Activated naive CD8-positive, alpha-beta T cell treated with anti-CD3 and anti-CD28 coated beads for 36 hours (primary cell): ENCODE results near the gene KIF18B. TPM values are rescaled to one million over a fixed set of nuclear protein-coding genes. Genes with fewer than 3 reads are reported as not detected.

ENCODE experiments used
- DNase-seq: peaks from one replicate; pipeline ENCODE4 v3.0.0; 2021
- H3K27ac Mint-ChIP-seq: one replicate; pipeline ENCODE4 v1.8.0; 2022; ENCODE audit warnings: mild to moderate bottlenecking, moderate library complexity, mixed read lengths
- H3K27me3 Mint-ChIP-seq: one replicate; pipeline ENCODE4 v1.8.0; 2022; ENCODE audit warnings: mild to moderate bottlenecking, mixed read lengths
- H3K36me3 Mint-ChIP-seq: one replicate; pipeline ENCODE4 v1.8.0; 2021; ENCODE audit warnings: mild to moderate bottlenecking, mixed read lengths
- H3K4me1 Mint-ChIP-seq: one replicate; pipeline ENCODE4 v1.8.0; 2021; ENCODE audit warnings: mixed read lengths
- H3K4me3 Mint-ChIP-seq: one replicate; pipeline ENCODE4 v1.8.0; 2022; ENCODE audit warnings: mild to moderate bottlenecking, moderate library complexity, mixed read lengths
- H3K9me3 Mint-ChIP-seq: one replicate; pipeline ENCODE4 v1.8.0; 2022; ENCODE audit warnings: mixed read lengths
- total RNA-seq, 2 experiments: library from RNA; stranded (reverse); gene quantifications; one replicate each; pipeline ENCODE4 v1.2.3, GENCODE V29; 2021

Gene KIF18B
- total RNA-seq, 2 experiments from 2014 or later: 36.7 to 37.1 TPM

- H3K9me3 Mint-ChIP-seq: no peaks in the 10 kb centered on the region
- DNase-seq: peak; percentile 63
- peaks cover 20% of the 10 kb centered on the region for H3K27me3 Mint-ChIP-seq
- peaks cover 4% of the 10 kb centered on the region for H3K4me1 Mint-ChIP-seq
- H3K27ac Mint-ChIP-seq: no peak overlapping the region
- no peak overlapping the region for H3K4me3 Mint-ChIP-seq
- no peaks in the 10 kb centered on the region for H3K36me3 Mint-ChIP-seq
Observed at GRCh38 chr17:44919885-44920564, 27.5 kb downstream of the KIF18B start.

GRCh38 chr17:44919411-44919810 lies 28.2 kb downstream of the KIF18B start:
- Mint-ChIP-seq H3K27ac (no peak overlapping the region), H3K36me3 (no peaks in the 10 kb centered on the region), H3K9me3 (no peaks in the 10 kb centered on the region), H3K4me3 (no peak overlapping the region), H3K27me3 (peaks cover 25% of the 10 kb centered on the region), H3K4me1 (peaks cover 4% of the 10 kb centered on the region)
- no peak for DNase-seq

- Mint-ChIP-seq H3K27me3 (peaks cover 28% of the 10 kb centered on the region), H3K4me1 (peaks cover 4% of the 10 kb centered on the region), H3K4me3 (no peak overlapping the region), H3K9me3 (no peaks in the 10 kb centered on the region), H3K27ac (no peak overlapping the region), H3K36me3 (no peaks in the 10 kb centered on the region)
- DNase-seq: no peak
Observed at GRCh38 chr17:44918006-44918405, 29.6 kb downstream of the KIF18B start.

GRCh38 chr17:44917456-44917855 lies 30.1 kb downstream of the KIF18B start:
- H3K9me3 Mint-ChIP-seq: no peaks in the 10 kb centered on the region
- peaks cover 28% of the 10 kb centered on the region for H3K27me3 Mint-ChIP-seq
- H3K4me1 Mint-ChIP-seq: peaks cover 4% of the 10 kb centered on the region
- DNase-seq: no peak
- H3K27ac Mint-ChIP-seq: no peak overlapping the region
- no peaks in the 10 kb centered on the region for H3K36me3 Mint-ChIP-seq
- H3K4me3 Mint-ChIP-seq: no peak overlapping the region

GRCh38 chr17:44916781-44917241 lies 30.8 kb downstream of the KIF18B start:
- Mint-ChIP-seq H3K27me3 (peaks cover 32% of the 10 kb centered on the region), H3K27ac (no peak overlapping the region), H3K4me3 (no peak overlapping the region), H3K36me3 (no peaks in the 10 kb centered on the region), H3K4me1 (peaks cover 4% of the 10 kb centered on the region), H3K9me3 (no peaks in the 10 kb centered on the region)
- DNase-seq: no peak

- Mint-ChIP-seq H3K4me1 (peaks cover 5% of the 10 kb centered on the region), H3K4me3 (no peak overlapping the region), H3K36me3 (no peaks in the 10 kb centered on the region), H3K27ac (no peak overlapping the region), H3K9me3 (no peaks in the 10 kb centered on the region), H3K27me3 (peaks cover 33% of the 10 kb centered on the region)
- no peak for DNase-seq
Observed at GRCh38 chr17:44915862-44916780, 31.5 kb downstream of the KIF18B start.

- no peaks in the 10 kb centered on the region for H3K36me3 Mint-ChIP-seq
- no peaks in the 10 kb centered on the region for H3K9me3 Mint-ChIP-seq
- no peak for DNase-seq
- no peak within 1 kb of the TSS for H3K27ac Mint-ChIP-seq
- no peak within 1 kb of the TSS for H3K4me3 Mint-ChIP-seq
- H3K27me3 Mint-ChIP-seq: peaks cover 38% of the 10 kb centered on the region
- peaks cover 7% of the 10 kb centered on the region for H3K4me1 Mint-ChIP-seq
Observed at GRCh38 chr17:44915321-44915726, 32.2 kb downstream of the KIF18B start, which contains the start of gene GFAP. Gene GFAP (minus strand): TSS chr17:44915500. CDS start chr17:44915486, 14 bp downstream.

- H3K27ac Mint-ChIP-seq: no peak overlapping the region
- peaks cover 5% of the 10 kb centered on the region for H3K4me1 Mint-ChIP-seq
- H3K36me3 Mint-ChIP-seq: no peaks in the 10 kb centered on the region
- no peak overlapping the region for H3K4me3 Mint-ChIP-seq
- no peaks in the 10 kb centered on the region for H3K9me3 Mint-ChIP-seq
- H3K27me3 Mint-ChIP-seq: peaks cover 38% of the 10 kb centered on the region
- no peak for DNase-seq
Observed at GRCh38 chr17:44914698-44915271, 32.8 kb downstream of the KIF18B start.

- H3K27me3 Mint-ChIP-seq: peaks cover 38% of the 10 kb centered on the region
- H3K4me3 Mint-ChIP-seq: no peak overlapping the region
Observed at GRCh38 chr17:44914148-44914547, 33.4 kb downstream of the KIF18B start.

GRCh38 chr17:44913676-44914075 lies 33.9 kb downstream of the KIF18B start:
- Mint-ChIP-seq H3K4me1 (peaks cover 5% of the 10 kb centered on the region), H3K4me3 (no peak overlapping the region), H3K27ac (no peak overlapping the region), H3K36me3 (no peaks in the 10 kb centered on the region), H3K9me3 (no peaks in the 10 kb centered on the region), H3K27me3 (peaks cover 38% of the 10 kb centered on the region)
- DNase-seq: no peak

More at GRCh38 chr17:44914148-44914547, 33.4 kb downstream of the KIF18B start:
- peaks cover 5% of the 10 kb centered on the region for H3K4me1 Mint-ChIP-seq
- H3K27ac Mint-ChIP-seq: no peak overlapping the region
- DNase-seq: no peak
- no peaks in the 10 kb centered on the region for H3K36me3 Mint-ChIP-seq
- no peaks in the 10 kb centered on the region for H3K9me3 Mint-ChIP-seq

GRCh38 chr17:44912763-44913544 lies 34.6 kb downstream of the KIF18B start:
- Mint-ChIP-seq H3K4me1 (peaks cover 5% of the 10 kb centered on the region), H3K9me3 (no peaks in the 10 kb centered on the region), H3K36me3 (no peaks in the 10 kb centered on the region), H3K27ac (no peak overlapping the region), H3K4me3 (no peak overlapping the region), H3K27me3 (peaks cover 38% of the 10 kb centered on the region)
- no peak for DNase-seq

- H3K9me3 Mint-ChIP-seq: no peaks in the 10 kb centered on the region
- peak; percentile 49 for DNase-seq
- no peaks in the 10 kb centered on the region for H3K36me3 Mint-ChIP-seq
- H3K27me3 Mint-ChIP-seq: peaks cover 38% of the 10 kb centered on the region
- no peak overlapping the region for H3K27ac Mint-ChIP-seq
- no peak overlapping the region for H3K4me3 Mint-ChIP-seq
- H3K4me1 Mint-ChIP-seq: peaks cover 5% of the 10 kb centered on the region
Observed at GRCh38 chr17:44911133-44912001, 36.2 kb downstream of the KIF18B start.

- Mint-ChIP-seq H3K36me3 (no peaks in the 10 kb centered on the region), H3K4me3 (no peak overlapping the region), H3K27me3 (peaks cover 38% of the 10 kb centered on the region), H3K4me1 (peaks cover 5% of the 10 kb centered on the region), H3K9me3 (no peaks in the 10 kb centered on the region), H3K27ac (no peak overlapping the region)
- no peak for DNase-seq
Observed at GRCh38 chr17:44910231-44911106, 37.1 kb downstream of the KIF18B start.
